NCI-H1436 treated with DMSO at 0.1 percent for 48 hours (cell line): ENCODE data around the gene YPEL2.

Experiments used
- DNase-seq: peaks from one replicate; lab custom pipeline; 2025; lab: John Stamatoyannopoulos, UW

The YPEL2 gene

GRCh38 chr17:59330053-59330942, 1.2 kb upstream of the YPEL2 start:
- no peak for DNase-seq

- no peak for DNase-seq
These were observed 684 bp downstream of the YPEL2 start for GRCh38 chr17:59331929-59332748.

- no peak for DNase-seq
These were observed 1.4 kb downstream of the YPEL2 start for GRCh38 chr17:59332749-59333377.

GRCh38 chr17:59333836-59334235, 2.4 kb downstream of the YPEL2 start:
- no peak for DNase-seq

- no peak for DNase-seq
These were observed 4.2 kb downstream of the YPEL2 start for GRCh38 chr17:59335685-59336084.

GRCh38 chr17:59337741-59338299, 6.4 kb downstream of the YPEL2 start:
- DNase-seq, result no peak

GRCh38 chr17:59338498-59338897, 7.0 kb downstream of the YPEL2 start:
- DNase-seq, result no peak

- no peak for DNase-seq
These were observed 10.5 kb downstream of the YPEL2 start for GRCh38 chr17:59341922-59342321.

- DNase-seq, result no peak
These were observed 11.3 kb downstream of the YPEL2 start for GRCh38 chr17:59342681-59343131.

GRCh38 chr17:59345476-59345875, 14.0 kb downstream of the YPEL2 start:
- DNase-seq, result no peak

- DNase-seq, result no peak
These were observed 14.9 kb downstream of the YPEL2 start for GRCh38 chr17:59346341-59346740.

- DNase-seq, result no peak
These were observed 15.5 kb downstream of the YPEL2 start for GRCh38 chr17:59346876-59347407.

GRCh38 chr17:59347975-59348391, 16.5 kb downstream of the YPEL2 start:
- DNase-seq, result no peak

GRCh38 chr17:59349178-59349577, 17.7 kb downstream of the YPEL2 start:
- no peak for DNase-seq

GRCh38 chr17:59353106-59353854, 21.8 kb downstream of the YPEL2 start:
- no peak for DNase-seq

- DNase-seq, result peak; percentile 24
These were observed 22.7 kb downstream of the YPEL2 start for GRCh38 chr17:59353936-59354755.

- no peak for DNase-seq
These were observed 23.7 kb downstream of the YPEL2 start for GRCh38 chr17:59355030-59355701.

- no peak for DNase-seq
These were observed 24.4 kb downstream of the YPEL2 start for GRCh38 chr17:59355702-59356325.

- DNase-seq, result no peak
These were observed 25.2 kb downstream of the YPEL2 start for GRCh38 chr17:59356543-59357218.
